ENCODE measurements around the gene CNOT8. TPM values are rescaled to one million over a fixed set of nuclear protein-coding genes. Genes with fewer than 3 reads are reported as not detected.

The CNOT8 gene
- total RNA-seq, 1 donor from 2014 or later, result 101 TPM

DNA sequence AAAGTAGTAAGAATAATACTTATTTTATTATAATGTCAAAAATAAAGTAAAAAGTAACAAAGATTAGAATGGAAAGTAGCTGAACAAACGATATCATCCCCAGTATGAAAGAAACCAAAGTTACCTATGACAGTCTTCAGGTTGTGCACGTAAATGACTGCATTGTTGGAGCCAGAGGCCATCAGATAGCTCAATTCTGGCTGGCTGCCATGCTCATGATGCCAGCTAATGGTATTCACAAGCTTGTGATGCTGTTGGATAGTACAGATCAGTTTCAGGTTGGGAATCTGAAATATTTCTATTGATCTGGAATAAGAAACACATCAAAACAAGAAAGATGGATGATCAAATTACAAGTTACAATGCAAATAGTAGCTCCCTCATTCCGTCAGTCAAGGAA lies 58.4 kb downstream of the CNOT8 start:
- intact Hi-C loops (cut with DNase I), result no loop called here
- DNase-seq, result no peak
- Histone ChIP-seq H3K27me3 (no peaks in the 10 kb centered on the region), H3K27ac (no peak overlapping the region), H3K4me3 (no peak overlapping the region), H3K9me3 (no peaks in the 10 kb centered on the region), H3K36me3 (peaks cover 86% of the 10 kb centered on the region), H3K4me1 (no peaks in the 10 kb centered on the region)
- TF ChIP-seq, protein P1, sequence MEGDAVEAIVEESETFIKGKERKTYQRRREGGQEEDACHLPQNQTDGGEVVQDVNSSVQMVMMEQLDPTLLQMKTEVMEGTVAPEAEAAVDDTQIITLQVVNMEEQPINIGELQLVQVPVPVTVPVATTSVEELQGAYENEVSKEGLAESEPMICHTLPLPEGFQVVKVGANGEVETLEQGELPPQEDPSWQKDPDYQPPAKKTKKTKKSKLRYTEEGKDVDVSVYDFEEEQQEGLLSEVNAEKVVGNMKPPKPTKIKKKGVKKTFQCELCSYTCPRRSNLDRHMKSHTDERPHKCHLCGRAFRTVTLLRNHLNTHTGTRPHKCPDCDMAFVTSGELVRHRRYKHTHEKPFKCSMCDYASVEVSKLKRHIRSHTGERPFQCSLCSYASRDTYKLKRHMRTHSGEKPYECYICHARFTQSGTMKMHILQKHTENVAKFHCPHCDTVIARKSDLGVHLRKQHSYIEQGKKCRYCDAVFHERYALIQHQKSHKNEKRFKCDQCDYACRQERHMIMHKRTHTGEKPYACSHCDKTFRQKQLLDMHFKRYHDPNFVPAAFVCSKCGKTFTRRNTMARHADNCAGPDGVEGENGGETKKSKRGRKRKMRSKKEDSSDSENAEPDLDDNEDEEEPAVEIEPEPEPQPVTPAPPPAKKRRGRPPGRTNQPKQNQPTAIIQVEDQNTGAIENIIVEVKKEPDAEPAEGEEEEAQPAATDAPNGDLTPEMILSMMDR (IDR thresholded peaks at IDR 0.05), result no peak
- no peak for ATAC-seq

DNA sequence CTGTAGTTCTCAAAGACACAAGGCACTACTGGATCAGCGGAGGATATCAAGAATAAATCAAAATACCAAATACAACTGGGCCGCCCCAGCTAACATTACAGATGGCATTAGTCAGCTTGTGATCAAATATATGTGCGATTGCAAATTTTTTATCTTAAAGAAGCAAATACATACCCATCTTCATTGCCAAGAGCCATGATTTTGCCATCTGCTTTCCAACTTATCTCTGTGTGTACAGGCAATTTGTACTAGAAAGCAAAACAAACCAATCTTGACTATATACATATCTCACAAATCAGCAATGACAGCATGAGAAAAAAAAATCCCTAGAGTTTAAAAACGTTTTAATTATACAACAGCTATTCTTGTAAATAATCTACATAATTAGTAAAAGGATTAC lies 59.3 kb downstream of the CNOT8 start:
- Histone ChIP-seq H3K4me3 (no peak overlapping the region), H3K27me3 (no peaks in the 10 kb centered on the region), H3K36me3 (peaks cover 86% of the 10 kb centered on the region), H3K9me3 (no peaks in the 10 kb centered on the region), H3K27ac (no peak overlapping the region), H3K4me1 (no peaks in the 10 kb centered on the region)
- DNase-seq (no peak), ATAC-seq (no peak)
- TF ChIP-seq, protein P1 (IDR thresholded peaks at IDR 0.05), result no peak
- intact Hi-C loops (cut with DNase I), result no loop called here

- Histone ChIP-seq H3K4me3 (no peak overlapping the region), H3K27ac (no peak overlapping the region), H3K27me3 (no peaks in the 10 kb centered on the region), H3K9me3 (no peaks in the 10 kb centered on the region), H3K36me3 (peaks cover 91% of the 10 kb centered on the region), H3K4me1 (no peaks in the 10 kb centered on the region)
- TF ChIP-seq, protein P1 (IDR thresholded peaks at IDR 0.05), result no peak
- ATAC-seq (no peak), DNase-seq (no peak)
- intact Hi-C loops (cut with DNase I), result no loop called here
Observed at GRCh38 chr5:154923441-154924430, 65.3 kb downstream of the CNOT8 start.

Small RNAs within 50 kb of the gene (microRNA-seq; reads per million reads assigned to microRNA genes)
- not detected for gene MIR378H (ENCODE audit: borderline microRNAs expressed)

Other genes with a start within 250 kb of the CNOT8 start
- 151 TPM for gene LARP1, start 103.2 kb upstream of the CNOT8 start, total RNA-seq
- 79.0 TPM for gene FAXDC2, start 8.0 kb upstream of the CNOT8 start, total RNA-seq
- gene GEMIN5, start 79.6 kb downstream of the CNOT8 start, total RNA-seq, result 13.9 TPM
- gene MRPL22, start 82.4 kb downstream of the CNOT8 start, total RNA-seq, result 31.4 TPM
- gene KIF4B, start 155.1 kb downstream of the CNOT8 start, total RNA-seq, result 0.17 TPM